Measurements from ENCODE around the gene CAMTA1. TPM values are rescaled to one million over a fixed set of nuclear protein-coding genes. Genes with fewer than 3 reads are reported as not detected.

The CAMTA1 gene
- polyA plus RNA-seq, 1 donor from 2014 or later, result 162 TPM

GRCh38 chr1:7555391-7556185, 770.3 kb downstream of the CAMTA1 start:
- no peaks in the 10 kb centered on the region for H3F3A ChIP-seq (ENCODE audit: insufficient read depth, low read length, poor library complexity, severe bottlenecking)

GRCh38 chr1:7557301-7557891, 772.1 kb downstream of the CAMTA1 start:
- H3K36me3 ChIP-seq (ENCODE audit: insufficient read depth, low read length), result no peaks in the 10 kb centered on the region
- no peaks in the 10 kb centered on the region for H3K9me3 ChIP-seq (ENCODE audit: low read length)
- no peaks in the 10 kb centered on the region for H3F3A ChIP-seq (ENCODE audit: insufficient read depth, low read length, poor library complexity, severe bottlenecking)
- H2AFZ ChIP-seq (ENCODE audit: low read depth, low read length), result no peak overlapping the region
- H3K27ac ChIP-seq (ENCODE audit: low read length), result no peak overlapping the region
- no peak overlapping the region for H3K4me2 ChIP-seq (ENCODE audit: low read length)
- no peaks in the 10 kb centered on the region for H3K9me2 ChIP-seq (ENCODE audit: insufficient read depth, low read length)
- no peak overlapping the region for H3K9ac ChIP-seq (ENCODE audit: low read length)
- H3K4me3 ChIP-seq (ENCODE audit: low read length), result no peak overlapping the region
- TF ChIP-seq CTCF (IDR thresholded peaks at IDR 0.05; ENCODE audit: poor library complexity, severe bottlenecking) (no peak), SMC3 (conservative IDR thresholded peaks at IDR 0.05; ENCODE audit: poor library complexity) (no peak), MXI1 (conservative IDR thresholded peaks at IDR 0.05; ENCODE audit: poor library complexity, severe bottlenecking) (no peak), POLR2AphosphoS5 (IDR thresholded peaks at IDR 0.05) (no peak), EP300 (conservative IDR thresholded peaks at IDR 0.05; ENCODE audit: poor library complexity, severe bottlenecking) (no peak), TAF1 (IDR thresholded peaks at IDR 0.05; ENCODE audit: low read depth) (no peak), EZH2 (IDR thresholded peaks at IDR 0.05; ENCODE audit: borderline replicate concordance, insufficient read depth, low read length, poor library complexity, severe bottlenecking) (no peak), RAD21 (conservative IDR thresholded peaks at IDR 0.05) (no peak)
- TF ChIP-seq, protein P1, sequence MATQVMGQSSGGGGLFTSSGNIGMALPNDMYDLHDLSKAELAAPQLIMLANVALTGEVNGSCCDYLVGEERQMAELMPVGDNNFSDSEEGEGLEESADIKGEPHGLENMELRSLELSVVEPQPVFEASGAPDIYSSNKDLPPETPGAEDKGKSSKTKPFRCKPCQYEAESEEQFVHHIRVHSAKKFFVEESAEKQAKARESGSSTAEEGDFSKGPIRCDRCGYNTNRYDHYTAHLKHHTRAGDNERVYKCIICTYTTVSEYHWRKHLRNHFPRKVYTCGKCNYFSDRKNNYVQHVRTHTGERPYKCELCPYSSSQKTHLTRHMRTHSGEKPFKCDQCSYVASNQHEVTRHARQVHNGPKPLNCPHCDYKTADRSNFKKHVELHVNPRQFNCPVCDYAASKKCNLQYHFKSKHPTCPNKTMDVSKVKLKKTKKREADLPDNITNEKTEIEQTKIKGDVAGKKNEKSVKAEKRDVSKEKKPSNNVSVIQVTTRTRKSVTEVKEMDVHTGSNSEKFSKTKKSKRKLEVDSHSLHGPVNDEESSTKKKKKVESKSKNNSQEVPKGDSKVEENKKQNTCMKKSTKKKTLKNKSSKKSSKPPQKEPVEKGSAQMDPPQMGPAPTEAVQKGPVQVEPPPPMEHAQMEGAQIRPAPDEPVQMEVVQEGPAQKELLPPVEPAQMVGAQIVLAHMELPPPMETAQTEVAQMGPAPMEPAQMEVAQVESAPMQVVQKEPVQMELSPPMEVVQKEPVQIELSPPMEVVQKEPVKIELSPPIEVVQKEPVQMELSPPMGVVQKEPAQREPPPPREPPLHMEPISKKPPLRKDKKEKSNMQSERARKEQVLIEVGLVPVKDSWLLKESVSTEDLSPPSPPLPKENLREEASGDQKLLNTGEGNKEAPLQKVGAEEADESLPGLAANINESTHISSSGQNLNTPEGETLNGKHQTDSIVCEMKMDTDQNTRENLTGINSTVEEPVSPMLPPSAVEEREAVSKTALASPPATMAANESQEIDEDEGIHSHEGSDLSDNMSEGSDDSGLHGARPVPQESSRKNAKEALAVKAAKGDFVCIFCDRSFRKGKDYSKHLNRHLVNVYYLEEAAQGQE (IDR thresholded peaks at IDR 0.05; ENCODE audit: borderline replicate concordance), result no peak
- H3K79me2 ChIP-seq (replicated peaks; ENCODE audit: insufficient read depth, low read length), result no peaks in the 10 kb centered on the region
- no peaks in the 10 kb centered on the region for H3K27me3 ChIP-seq (ENCODE audit: insufficient read depth, low read depth, low read length)
- H4K20me1 ChIP-seq (ENCODE audit: insufficient read depth), result no peaks in the 10 kb centered on the region

More at GRCh38 chr1:7555391-7556185, 770.3 kb downstream of the CAMTA1 start:
- no peak overlapping the region for H3K9ac ChIP-seq (ENCODE audit: low read length)
- no peaks in the 10 kb centered on the region for H4K20me1 ChIP-seq (ENCODE audit: insufficient read depth)
- no peaks in the 10 kb centered on the region for H3K9me2 ChIP-seq (ENCODE audit: insufficient read depth, low read length)
- H3K9me3 ChIP-seq (ENCODE audit: low read length), result no peaks in the 10 kb centered on the region
- no peaks in the 10 kb centered on the region for H3K36me3 ChIP-seq (ENCODE audit: insufficient read depth, low read length)
- no peak overlapping the region for H3K4me3 ChIP-seq (ENCODE audit: low read length)
- TF ChIP-seq TAF1 (IDR thresholded peaks at IDR 0.05; ENCODE audit: low read depth) (no peak), CTCF (IDR thresholded peaks at IDR 0.05; ENCODE audit: poor library complexity, severe bottlenecking) (no peak), EZH2 (IDR thresholded peaks at IDR 0.05; ENCODE audit: borderline replicate concordance, insufficient read depth, low read length, poor library complexity, severe bottlenecking) (no peak)
- no peak overlapping the region for H3K4me2 ChIP-seq (ENCODE audit: low read length)
- H3K27ac ChIP-seq (ENCODE audit: low read length), result no peak overlapping the region
- no peaks in the 10 kb centered on the region for H3K79me2 ChIP-seq (replicated peaks; ENCODE audit: insufficient read depth, low read length)
- no peaks in the 10 kb centered on the region for H3K27me3 ChIP-seq (ENCODE audit: insufficient read depth, low read depth, low read length)
- H2AFZ ChIP-seq (ENCODE audit: low read depth, low read length), result no peak overlapping the region

Measured in neural cell (in vitro differentiated cells).